ENCODE results near the gene PPDPF. TPM values are rescaled to one million over a fixed set of nuclear protein-coding genes. Genes with fewer than 3 reads are reported as not detected.
"Not testable (repeated sequence)": the region's sequence is repeated elsewhere in the genome, so short reads cannot be mapped to it uniquely, and the experiment has no call there.

PPDPF gene
- total RNA-seq, 4 donors from 2014 or later, result 114 to 256 (median 162) TPM

DNA sequence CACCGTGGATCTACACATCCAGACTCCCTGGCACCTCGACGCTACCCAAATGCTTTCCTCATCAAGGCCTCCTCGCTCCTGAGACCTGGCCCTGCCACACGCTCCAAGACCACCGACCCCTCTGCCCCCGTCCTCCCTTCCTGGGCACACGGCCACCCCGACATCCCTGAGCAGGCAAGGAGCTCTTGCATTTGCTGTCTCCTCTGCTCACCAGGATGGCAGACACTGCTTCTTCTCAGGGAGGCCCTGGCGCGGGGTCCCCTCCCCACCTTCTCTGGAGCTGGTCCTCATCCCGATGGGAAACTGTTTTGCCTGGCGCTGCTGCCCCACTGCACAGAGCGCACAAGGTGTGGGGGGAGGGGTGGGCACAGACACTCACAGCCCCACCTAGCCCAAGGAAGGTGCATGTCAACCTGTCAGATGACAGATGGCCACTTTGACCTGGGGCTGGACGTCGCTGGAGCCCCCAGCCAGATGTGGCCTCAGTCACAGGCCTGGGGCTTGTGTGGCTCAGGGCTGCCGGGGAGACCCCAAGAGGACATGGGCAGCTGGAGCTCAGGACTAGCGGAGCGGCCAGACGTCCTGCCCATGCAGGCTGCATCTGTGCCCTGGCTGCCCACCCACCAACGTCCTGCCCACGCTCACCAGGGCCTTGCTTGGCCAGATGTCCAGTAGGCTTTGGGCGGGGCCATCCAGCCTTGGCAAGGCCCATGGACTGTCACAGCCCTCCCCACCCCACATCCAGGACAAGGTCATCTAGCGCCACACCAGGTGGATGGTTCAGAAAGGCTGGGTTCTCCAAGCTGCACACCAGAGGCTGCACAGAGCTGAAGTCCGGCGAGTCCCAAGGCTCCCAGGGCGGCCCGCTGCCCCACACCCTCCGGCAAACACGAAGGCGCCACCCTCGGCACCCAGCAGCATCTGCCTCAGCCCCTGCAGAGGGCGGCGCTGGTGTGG lies 41.9 kb upstream of the PPDPF start:
- WGBS, 2 donors (ENCODE audit: low coverage in 1 of 2), result 86% methylated on average over 8 of the region's 34 CpGs; no CpG with 5 or more reads in 1 of the 2 donors
- ATAC-seq, result no peak
- no peak overlapping the region for H3K4me3 ChIP-seq
- H3K4me1 ChIP-seq, result no peaks in the 10 kb centered on the region
- H3K27ac ChIP-seq, result no peak overlapping the region
- TF ChIP-seq POLR2A (IDR thresholded peaks at IDR 0.05), result no peak
- no peak for TF ChIP-seq EP300 (IDR thresholded peaks at IDR 0.05)
- TF ChIP-seq, protein P1, sequence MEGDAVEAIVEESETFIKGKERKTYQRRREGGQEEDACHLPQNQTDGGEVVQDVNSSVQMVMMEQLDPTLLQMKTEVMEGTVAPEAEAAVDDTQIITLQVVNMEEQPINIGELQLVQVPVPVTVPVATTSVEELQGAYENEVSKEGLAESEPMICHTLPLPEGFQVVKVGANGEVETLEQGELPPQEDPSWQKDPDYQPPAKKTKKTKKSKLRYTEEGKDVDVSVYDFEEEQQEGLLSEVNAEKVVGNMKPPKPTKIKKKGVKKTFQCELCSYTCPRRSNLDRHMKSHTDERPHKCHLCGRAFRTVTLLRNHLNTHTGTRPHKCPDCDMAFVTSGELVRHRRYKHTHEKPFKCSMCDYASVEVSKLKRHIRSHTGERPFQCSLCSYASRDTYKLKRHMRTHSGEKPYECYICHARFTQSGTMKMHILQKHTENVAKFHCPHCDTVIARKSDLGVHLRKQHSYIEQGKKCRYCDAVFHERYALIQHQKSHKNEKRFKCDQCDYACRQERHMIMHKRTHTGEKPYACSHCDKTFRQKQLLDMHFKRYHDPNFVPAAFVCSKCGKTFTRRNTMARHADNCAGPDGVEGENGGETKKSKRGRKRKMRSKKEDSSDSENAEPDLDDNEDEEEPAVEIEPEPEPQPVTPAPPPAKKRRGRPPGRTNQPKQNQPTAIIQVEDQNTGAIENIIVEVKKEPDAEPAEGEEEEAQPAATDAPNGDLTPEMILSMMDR (IDR thresholded peaks at IDR 0.05), result no peak
- no peak for TF ChIP-seq POLR2AphosphoS5 (IDR thresholded peaks at IDR 0.05)
- H3K36me3 ChIP-seq, result no peaks in the 10 kb centered on the region
- H3K27me3 ChIP-seq, result peaks cover 100% of the 10 kb centered on the region
- H3K9me3 ChIP-seq, result no peaks in the 10 kb centered on the region

DNA sequence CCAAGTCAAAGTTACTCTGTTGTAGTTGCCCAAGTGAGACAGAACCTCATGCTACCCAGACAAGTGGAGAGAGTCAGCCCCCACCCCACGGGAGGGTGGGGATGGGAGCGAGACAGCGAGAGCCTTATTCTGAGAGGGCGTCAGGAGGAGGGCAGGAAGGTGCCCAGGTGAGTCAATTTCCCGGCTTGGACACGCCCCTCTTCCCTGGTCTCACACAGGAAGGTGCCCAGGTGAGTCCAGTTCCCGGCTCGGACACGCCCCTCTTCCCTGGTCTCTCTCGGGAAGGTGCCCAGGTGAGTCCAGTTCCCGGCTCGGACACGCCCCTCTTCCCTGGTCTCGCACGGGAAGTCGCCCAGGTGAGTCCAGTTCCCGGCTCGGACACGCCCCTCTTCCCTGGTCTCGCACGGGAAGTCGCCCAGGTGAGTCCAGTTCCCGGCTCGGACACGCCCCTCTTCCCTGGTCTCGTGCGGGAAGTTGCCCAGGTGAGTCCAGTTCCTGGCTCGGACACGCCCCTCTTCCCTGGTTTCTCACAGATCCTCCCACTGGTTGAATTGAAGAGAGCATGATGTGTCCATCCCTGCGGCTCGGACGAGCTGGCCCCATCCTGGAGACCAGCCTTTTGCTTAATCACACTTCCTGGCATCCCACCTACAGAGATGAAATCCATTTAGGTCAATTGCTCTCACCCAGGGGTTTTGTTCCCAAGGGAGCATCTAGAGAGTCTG lies 40.7 kb upstream of the PPDPF start:
- peaks cover 100% of the 10 kb centered on the region for H3K27me3 ChIP-seq
- 53% methylated on average over 14 of the region's 32 CpGs; no CpG with 5 or more reads in 1 of the 2 donors for WGBS, 2 donors (ENCODE audit: low coverage in 1 of 2)
- not testable (repeated sequence) for H3K27ac ChIP-seq, H3K4me1 ChIP-seq, H3K36me3 ChIP-seq, H3K4me3 ChIP-seq, H3K9me3 ChIP-seq, ATAC-seq

DNA sequence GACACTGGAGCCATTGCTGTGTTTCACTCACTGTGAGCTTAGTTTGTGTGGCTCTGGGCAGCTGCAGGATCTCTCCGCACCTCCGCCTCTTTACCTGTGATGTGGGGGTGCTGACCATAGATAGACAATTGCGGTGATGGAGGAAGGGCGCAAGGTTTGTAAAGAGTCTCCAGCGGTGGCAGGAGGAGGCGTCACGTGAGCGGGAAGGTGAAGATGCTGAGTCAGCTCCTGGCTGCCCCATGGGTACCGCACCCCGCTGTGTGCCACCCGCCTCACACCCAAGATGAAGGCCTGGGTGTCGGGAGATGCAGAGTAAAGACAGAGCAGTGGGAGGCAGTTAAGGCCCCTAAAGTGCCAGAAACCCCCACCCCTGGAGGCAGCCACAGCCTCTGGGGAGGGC lies 39.1 kb upstream of the PPDPF start:
- no peak for ATAC-seq
- no peak overlapping the region for H3K27ac ChIP-seq
- H3K4me3 ChIP-seq, result no peak overlapping the region
- H3K4me1 ChIP-seq, result no peaks in the 10 kb centered on the region
- 40% methylated on average over 1 of the region's 12 CpGs; no CpG with 5 or more reads in 1 of the 2 donors for WGBS, 2 donors (ENCODE audit: low coverage in 1 of 2)
- peaks cover 100% of the 10 kb centered on the region for H3K27me3 ChIP-seq
- peaks cover 0 to 6% (median 0%) of the 10 kb centered on the region in 3 donors for H3K9me3 ChIP-seq
- TF ChIP-seq EP300 (IDR thresholded peaks at IDR 0.05) (no peak), POLR2AphosphoS5 (IDR thresholded peaks at IDR 0.05) (no peak), POLR2A (IDR thresholded peaks at IDR 0.05) (no peak)
- TF ChIP-seq, protein P1 (IDR thresholded peaks at IDR 0.05), result no peak
- H3K36me3 ChIP-seq, result no peaks in the 10 kb centered on the region

DNA sequence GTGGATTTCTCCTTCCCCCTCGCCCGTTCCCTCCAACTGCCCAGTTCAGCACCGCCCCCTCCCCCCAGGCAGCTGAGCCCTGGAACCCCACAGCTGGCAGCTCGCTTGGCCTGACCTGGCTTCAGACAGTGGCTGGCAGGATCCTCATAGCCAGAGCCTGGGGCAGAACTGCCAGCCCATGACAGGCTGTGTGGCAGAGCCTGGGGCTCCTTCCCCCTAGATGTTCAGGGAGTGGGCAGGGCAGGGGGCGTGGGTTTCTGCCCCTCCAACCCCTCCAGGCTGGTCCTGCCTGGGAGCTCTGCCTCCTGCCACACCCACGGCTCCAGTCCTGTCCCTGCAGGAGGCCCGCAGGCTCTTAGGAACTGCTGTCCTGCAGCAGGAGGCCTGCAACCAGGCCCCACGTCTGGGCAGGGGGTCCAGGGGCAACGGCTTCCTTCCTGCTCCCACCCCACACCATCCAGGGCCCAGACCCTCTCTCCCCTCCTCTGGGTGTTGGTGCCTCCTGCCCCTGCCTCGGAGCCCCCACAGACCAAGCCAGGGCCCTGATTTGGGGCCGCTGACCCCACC lies 38.5 kb upstream of the PPDPF start:
- no peaks in the 10 kb centered on the region for H3K4me1 ChIP-seq
- H3K9me3 ChIP-seq, result peaks cover 0 to 8% (median 0%) of the 10 kb centered on the region in 3 donors
- no peak overlapping the region for H3K27ac ChIP-seq
- 20 to 48% methylated on average over 1 to 4 of the region's 11 CpGs for WGBS, 2 donors (ENCODE audit: low coverage in 1 of 2)
- ATAC-seq, result no peak
- H3K36me3 ChIP-seq, result no peaks in the 10 kb centered on the region
- no peak overlapping the region for H3K4me3 ChIP-seq
- peaks cover 100% of the 10 kb centered on the region for H3K27me3 ChIP-seq
- no peak for TF ChIP-seq EP300 (IDR thresholded peaks at IDR 0.05)
- TF ChIP-seq POLR2AphosphoS5 (IDR thresholded peaks at IDR 0.05), result no peak
- TF ChIP-seq, protein P1 (IDR thresholded peaks at IDR 0.05), result no peak
- no peak for TF ChIP-seq POLR2A (IDR thresholded peaks at IDR 0.05)

DNA sequence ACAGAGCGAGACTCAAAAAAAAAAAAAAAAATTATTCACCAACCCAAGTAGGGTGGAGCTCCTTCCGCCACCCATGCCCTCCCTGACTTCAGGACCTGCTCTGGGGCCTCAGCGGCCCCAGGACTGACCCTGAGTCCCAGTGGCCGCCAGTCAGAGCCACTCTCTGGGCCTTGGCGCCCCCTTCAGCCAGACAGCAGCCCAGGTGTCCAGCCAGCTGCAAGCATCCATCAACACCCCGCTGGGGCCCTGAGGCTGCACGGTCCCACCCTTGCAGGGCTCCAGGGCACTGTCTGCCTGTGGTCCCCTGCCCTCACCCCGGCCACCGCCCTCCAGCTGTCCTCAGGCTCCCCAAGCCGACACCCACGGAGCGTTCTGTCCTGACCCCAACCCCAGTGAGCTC lies 36.7 kb upstream of the PPDPF start:
- Histone ChIP-seq H3K27me3 (peaks cover 100% of the 10 kb centered on the region), H3K4me3 (no peak overlapping the region), H3K36me3 (no peaks in the 10 kb centered on the region), H3K4me1 (peaks cover 0 to 7% (median 0%) of the 10 kb centered on the region in 3 donors), H3K9me3 (peaks cover 0 to 8% (median 0%) of the 10 kb centered on the region in 3 donors), H3K27ac (no peak overlapping the region)
- ATAC-seq, result no peak
- whole genome bisulfite sequencing, 2 donors (ENCODE audit: low coverage in 1 of 2), result 60 to 61% methylated on average over 1 to 5 of the region's 12 CpGs
- TF ChIP-seq, protein P1 (IDR thresholded peaks at IDR 0.05), result no peak
- no peak for TF ChIP-seq POLR2A (IDR thresholded peaks at IDR 0.05)
- TF ChIP-seq EP300 (IDR thresholded peaks at IDR 0.05), result no peak
- no peak for TF ChIP-seq POLR2AphosphoS5 (IDR thresholded peaks at IDR 0.05)
